Peyer's patch (tissue), 4 donors: Measurements from ENCODE around the gene AICDA.

Experiments
- CTCF ChIP-seq, 6 experiments: fragments of 450-650 bp in 4 of 6; fragments of 200-600 bp in 2 of 6; sonication (generic) in 1 of 6; IDR thresholded peaks; one replicate each; pipeline ENCODE4 v1.5.1; 2017 to 2019; ENCODE audit warnings: antibody characterized with exemption in 6 of 6, mild to moderate bottlenecking in 3 of 6, moderate library complexity in 1 of 6
- POLR2A ChIP-seq, 2 donors: fragments of 450-650 bp; IDR thresholded peaks; one replicate each; pipeline ENCODE4 v1.5.1; 2017; ENCODE audit warnings: antibody characterized with exemption in 2 of 2, mild to moderate bottlenecking in 2 of 2, moderate library complexity in 2 of 2

GRCh38 chr12:8638951-8639350 lies 26.3 kb upstream of the AICDA start:
- TF ChIP-seq CTCF (IDR thresholded peaks at IDR 0.05): no peak
- no peak for TF ChIP-seq POLR2A (IDR thresholded peaks at IDR 0.05)
